ENCODE measurements around the gene CLEC16A. TPM values are rescaled to one million over a fixed set of nuclear protein-coding genes. Genes with fewer than 3 reads are reported as not detected.

CLEC16A gene
- total and polyA plus RNA-seq, 2 donors (not counting 1 experiment from before 2014, with no cell fraction given), result 21.9 to 79.5 TPM

DNA sequence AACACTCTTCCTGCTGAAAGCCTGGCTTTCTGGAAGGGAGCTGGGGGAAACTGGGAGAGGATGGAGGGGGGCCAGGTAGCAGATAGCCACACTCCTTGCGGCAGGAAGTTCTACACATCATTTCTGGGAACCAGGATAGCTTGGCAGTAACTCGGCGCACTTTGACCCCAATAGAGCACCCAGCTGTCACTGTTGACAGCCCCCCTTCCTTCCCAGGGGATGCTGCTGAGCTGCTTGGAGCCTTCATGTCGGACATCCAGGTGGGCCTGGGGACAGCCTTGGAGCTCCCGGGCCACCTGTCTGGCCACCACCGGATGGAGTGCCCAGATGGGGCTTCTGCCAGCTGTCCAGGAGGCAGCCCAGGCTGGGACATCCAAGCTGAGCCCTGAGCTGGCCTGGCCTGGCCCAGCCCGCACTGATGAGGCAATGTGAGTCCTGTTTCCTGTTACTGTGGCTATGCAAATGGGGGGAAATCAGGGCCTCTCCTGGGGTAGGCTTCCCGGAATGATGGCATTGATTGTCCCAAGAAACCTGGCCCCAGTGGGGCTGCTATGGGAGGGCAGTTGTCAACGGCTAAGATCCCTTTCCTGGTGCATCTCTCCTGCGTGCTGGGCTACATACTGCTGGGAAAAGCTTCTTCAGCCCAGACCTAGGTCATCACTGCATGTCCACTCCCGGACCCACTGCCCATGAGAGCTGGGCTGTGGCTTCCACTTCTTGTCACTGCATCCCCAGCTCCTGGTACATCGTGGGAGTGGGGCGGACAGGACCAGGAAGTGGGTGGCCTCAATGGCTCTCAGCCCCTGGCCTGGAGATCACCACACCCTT is 261.6 kb downstream of the CLEC16A start:
- ChIA-PET POLR2A (interaction anchor here (1.0 to 1.1 kb wide), 3 partner anchors 12 to 49 kb away, joined by 3 to 9 read pairs (median 4); no protein-coding TSS in a partner anchor), CTCF (interaction anchor here (0.6 to 1.2 kb wide), 2 partner anchors 8 to 46 kb away, joined by 3 to 4 read pairs; no protein-coding TSS in a partner anchor)
- 57% methylated on average over 12 of the region's 13 CpGs for WGBS (ENCODE audit: insufficient coverage)
- H3K4me3 ChIP-seq (ENCODE audit: control extremely low read depth in 1 of 5, extremely low read depth in 1 of 5, insufficient read depth in 1 of 5, low read depth in 2 of 5, low read length in 4 of 5), result no peak overlapping the region
- H3K4me2 ChIP-seq (replicated peaks; ENCODE audit: low read depth, low read length, poor library complexity, severe bottlenecking), result no peak overlapping the region
- H3K27me3 ChIP-seq (replicated peaks in 1 of 4; ENCODE audit: control extremely low read depth in 1 of 4, control insufficient read depth in 3 of 4, insufficient read depth in 4 of 4, low read length in 3 of 4), result peaks cover 0 to 22% (median 5%) of the 10 kb centered on the region in 4 experiments
- no peak for TF ChIP-seq EZH2 (IDR thresholded peaks at IDR 0.05; ENCODE audit: borderline replicate concordance, insufficient read depth, low read depth, low read length, poor library complexity, severe bottlenecking)
- TF ChIP-seq, protein P1, sequence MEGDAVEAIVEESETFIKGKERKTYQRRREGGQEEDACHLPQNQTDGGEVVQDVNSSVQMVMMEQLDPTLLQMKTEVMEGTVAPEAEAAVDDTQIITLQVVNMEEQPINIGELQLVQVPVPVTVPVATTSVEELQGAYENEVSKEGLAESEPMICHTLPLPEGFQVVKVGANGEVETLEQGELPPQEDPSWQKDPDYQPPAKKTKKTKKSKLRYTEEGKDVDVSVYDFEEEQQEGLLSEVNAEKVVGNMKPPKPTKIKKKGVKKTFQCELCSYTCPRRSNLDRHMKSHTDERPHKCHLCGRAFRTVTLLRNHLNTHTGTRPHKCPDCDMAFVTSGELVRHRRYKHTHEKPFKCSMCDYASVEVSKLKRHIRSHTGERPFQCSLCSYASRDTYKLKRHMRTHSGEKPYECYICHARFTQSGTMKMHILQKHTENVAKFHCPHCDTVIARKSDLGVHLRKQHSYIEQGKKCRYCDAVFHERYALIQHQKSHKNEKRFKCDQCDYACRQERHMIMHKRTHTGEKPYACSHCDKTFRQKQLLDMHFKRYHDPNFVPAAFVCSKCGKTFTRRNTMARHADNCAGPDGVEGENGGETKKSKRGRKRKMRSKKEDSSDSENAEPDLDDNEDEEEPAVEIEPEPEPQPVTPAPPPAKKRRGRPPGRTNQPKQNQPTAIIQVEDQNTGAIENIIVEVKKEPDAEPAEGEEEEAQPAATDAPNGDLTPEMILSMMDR (IDR thresholded peaks at IDR 0.05), result no peak
- H3K4me1 Mint-ChIP-seq, result peaks cover 38% of the 10 kb centered on the region
- ATAC-seq (ENCODE audit: low read depth), result no peak
- H3K4me1 ChIP-seq (ENCODE audit: control insufficient read depth in 2 of 2, insufficient read depth in 2 of 2, low read length in 2 of 2), result peaks cover 7 to 21% of the 10 kb centered on the region in 2 donors
- no peaks in the 10 kb centered on the region for H3K9me3 Mint-ChIP-seq (ENCODE audit: insufficient read depth)
- no peak overlapping the region for H3K27ac ChIP-seq (ENCODE audit: low read length in 2 of 2)
- intact Hi-C loops (cut with micrococcal nuclease), result no loop called here
- peak overlapping the region; percentile 1 for H3K4me3 Mint-ChIP-seq
- no peaks in the 10 kb centered on the region for H3K79me2 ChIP-seq (ENCODE audit: control insufficient read depth, insufficient read depth, low read length)
- H3K27ac Mint-ChIP-seq, result no peak overlapping the region
- H3K36me3 ChIP-seq (replicated peaks in 1 of 2; ENCODE audit: control extremely low read depth in 1 of 2, control insufficient read depth in 1 of 2, extremely low read depth in 1 of 2, insufficient read depth in 2 of 2, low read length in 1 of 2), result no peaks in the 10 kb centered on the region
- no peak for DNase-seq
- H2AFZ ChIP-seq (ENCODE audit: insufficient read depth, low read depth, low read length, poor library complexity, severe bottlenecking), result no peak overlapping the region
- peaks cover 29% of the 10 kb centered on the region for H3K27me3 Mint-ChIP-seq
- peaks cover 0 to 16% (median 6%) of the 10 kb centered on the region in 3 donors for H3K9me3 ChIP-seq (ENCODE audit: control extremely low read depth in 1 of 3, control insufficient read depth in 2 of 3, insufficient read depth in 1 of 3, low read length in 2 of 3)
- no peak overlapping the region for H3K9ac ChIP-seq (ENCODE audit: low read length)
- H4K20me1 ChIP-seq (ENCODE audit: control insufficient read depth, insufficient read depth, low read length, poor library complexity, severe bottlenecking), result no peaks in the 10 kb centered on the region

- no peak overlapping the region for H3K4me3 ChIP-seq (ENCODE audit: control extremely low read depth in 1 of 5, extremely low read depth in 1 of 5, insufficient read depth in 1 of 5, low read depth in 2 of 5, low read length in 4 of 5)
- H3K27ac Mint-ChIP-seq, result no peak overlapping the region
These were observed 263.3 kb downstream of the CLEC16A start for GRCh38 chr16:11207646-11208045.

More at GRCh38 chr16:11207646-11208045, 263.3 kb downstream of the CLEC16A start:
- TF ChIP-seq, protein P1 (IDR thresholded peaks at IDR 0.05), result no peak
- no peak for TF ChIP-seq EZH2 (IDR thresholded peaks at IDR 0.05; ENCODE audit: borderline replicate concordance, insufficient read depth, low read depth, low read length, poor library complexity, severe bottlenecking)
- peaks cover 7 to 22% of the 10 kb centered on the region in 2 donors for H3K4me1 ChIP-seq (ENCODE audit: control insufficient read depth in 2 of 2, insufficient read depth in 2 of 2, low read length in 2 of 2)
- DNase-seq (no peak), ATAC-seq (ENCODE audit: low read depth) (no peak)
- no peaks in the 10 kb centered on the region for H4K20me1 ChIP-seq (ENCODE audit: control insufficient read depth, insufficient read depth, low read length, poor library complexity, severe bottlenecking)
- peaks cover 0 to 21% (median 4%) of the 10 kb centered on the region in 4 experiments for H3K27me3 ChIP-seq (replicated peaks in 1 of 4; ENCODE audit: control extremely low read depth in 1 of 4, control insufficient read depth in 3 of 4, insufficient read depth in 4 of 4, low read length in 3 of 4)
- H3K4me2 ChIP-seq (replicated peaks; ENCODE audit: low read depth, low read length, poor library complexity, severe bottlenecking), result no peak overlapping the region
- Mint-ChIP-seq H3K4me3 (no peak overlapping the region), H3K9me3 (ENCODE audit: insufficient read depth) (no peaks in the 10 kb centered on the region), H3K4me1 (peaks cover 30% of the 10 kb centered on the region), H3K27me3 (peaks cover 28% of the 10 kb centered on the region)
- CTCF ChIA-PET, result no interaction called here
- 100% methylated on average over 1 of the region's 3 CpGs for WGBS (ENCODE audit: insufficient coverage)
- H3K9ac ChIP-seq (ENCODE audit: low read length), result no peak overlapping the region
- H3K36me3 ChIP-seq (replicated peaks in 1 of 2; ENCODE audit: control extremely low read depth in 1 of 2, control insufficient read depth in 1 of 2, extremely low read depth in 1 of 2, insufficient read depth in 2 of 2, low read length in 1 of 2), result no peaks in the 10 kb centered on the region
- POLR2A ChIA-PET, result interaction anchor here (1.2 kb wide), 1 partner anchor 11 kb away, joined by 3 read pairs; no protein-coding TSS in a partner anchor
- H2AFZ ChIP-seq (ENCODE audit: insufficient read depth, low read depth, low read length, poor library complexity, severe bottlenecking), result no peak overlapping the region
- H3K27ac ChIP-seq (ENCODE audit: low read length in 2 of 2), result no peak overlapping the region
- H3K79me2 ChIP-seq (ENCODE audit: control insufficient read depth, insufficient read depth, low read length), result no peaks in the 10 kb centered on the region
- H3K9me3 ChIP-seq (ENCODE audit: control extremely low read depth in 1 of 3, control insufficient read depth in 2 of 3, insufficient read depth in 1 of 3, low read length in 2 of 3), result peaks cover 0 to 19% (median 6%) of the 10 kb centered on the region in 3 donors
- intact Hi-C loops (cut with micrococcal nuclease), result loop anchor here (2.0 kb wide), 1 partner anchor 17 kb away; no protein-coding TSS in a partner anchor
